Stimulated activated CD8-positive, alpha-beta memory T cell treated with anti-CD3 and anti-CD28 coated beads, Interleukin-7, amount 100 ng/mL, for 4 hours (primary cell): ENCODE measurements around the gene FBXL15.
A peak's percentile ranks its signal among the peaks of the same experiment; 100 is the strongest.

ENCODE experiments used
- DNase-seq, 2 donors: peaks; one replicate each; pipeline ENCODE4 v3.0.0-alpha.2; 2020; ENCODE audit warnings: low read depth in 2 of 2

FBXL15 gene

GRCh38 chr10:102457591-102458150 is 37.0 kb downstream of the FBXL15 start:
- DNase-seq, result no peak

GRCh38 chr10:102458656-102459055 is 38.0 kb downstream of the FBXL15 start:
- no peak for DNase-seq

GRCh38 chr10:102460836-102461186 is 40.2 kb downstream of the FBXL15 start:
- no peak for DNase-seq

GRCh38 chr10:102461187-102462054 is 40.8 kb downstream of the FBXL15 start:
- peak; percentile 83 to 92 for DNase-seq

- DNase-seq, result no peak
Measured at GRCh38 chr10:102462512-102463054, 41.9 kb downstream of the FBXL15 start.

- DNase-seq, result no peak
Measured at GRCh38 chr10:102463983-102464382, 43.3 kb downstream of the FBXL15 start.

GRCh38 chr10:102465466-102465865 is 44.8 kb downstream of the FBXL15 start:
- DNase-seq, result no peak

- DNase-seq, result no peak
Measured at GRCh38 chr10:102467318-102467717, 46.7 kb downstream of the FBXL15 start.

- DNase-seq, result no peak
Measured at GRCh38 chr10:102467971-102468438, 47.4 kb downstream of the FBXL15 start.

GRCh38 chr10:102468683-102469082 is 48.0 kb downstream of the FBXL15 start:
- no peak for DNase-seq

- DNase-seq, result no peak
Measured at GRCh38 chr10:102470579-102471546, 50.2 kb downstream of the FBXL15 start.
